ENCODE measurements around the gene EHBP1. TPM values are rescaled to one million over a fixed set of nuclear protein-coding genes. Genes with fewer than 3 reads are reported as not detected.
A peak's percentile ranks its signal among the peaks of the same experiment; 100 is the strongest.
"Not testable (repeated sequence)": the region's sequence is repeated elsewhere in the genome, so short reads cannot be mapped to it uniquely, and the experiment has no call there.

EHBP1 gene
- total RNA-seq, 8 experiments from 2014 or later = 35.1 to 81.1 (median 54.6) TPM

DNA sequence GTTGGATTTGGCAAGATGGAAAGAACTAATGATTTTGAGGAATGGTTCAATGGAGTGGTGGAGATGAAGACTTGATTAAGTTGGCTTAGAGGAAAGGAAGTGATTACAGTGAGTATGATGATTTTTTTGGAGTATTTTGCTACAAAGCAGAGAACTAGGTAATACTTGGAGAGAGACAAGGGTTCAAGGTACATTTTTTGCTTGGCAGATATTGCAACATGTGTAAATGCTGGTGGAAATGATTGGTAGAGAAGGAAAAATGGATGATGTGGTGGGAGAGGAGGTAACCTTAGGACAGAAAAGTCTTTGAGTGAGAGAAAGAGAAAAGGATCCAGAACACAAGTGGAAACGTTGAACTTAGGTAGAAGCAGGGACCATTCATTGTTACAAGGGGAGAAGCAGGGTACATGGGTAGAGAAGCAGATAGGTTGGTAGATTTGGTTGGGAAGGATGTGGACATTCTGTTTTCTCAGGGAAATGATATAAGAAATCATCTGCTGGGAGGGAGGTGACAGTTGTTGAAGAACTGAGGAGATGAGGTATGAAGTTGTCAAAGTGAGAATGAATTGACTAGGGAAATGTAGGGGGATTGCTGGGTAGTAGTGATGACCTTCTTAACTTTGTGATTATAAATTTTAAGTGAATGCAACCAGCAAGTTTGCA lies 6.5 kb downstream of the EHBP1 start:
- no peak for ATAC-seq (replicated peaks in 6 of 8)
- Histone ChIP-seq H3K27ac (no peak overlapping the region), H3K4me3 (no peak overlapping the region), H3K4me1 (replicated peaks in 1 of 2) (peaks cover 0 to 19% of the 10 kb centered on the region in 2 donors)
- WGBS, 10 experiments = 27 to 100% (median 89%) methylated on average over 1 of the region's 1 CpG; no CpG with 5 or more reads in 1 of the 10 experiments
- in situ Hi-C loops (cut with MboI; ENCODE audit: low pct_unique_long_range_greater_than_20kb in 2 of 9, low sequenced_read_pairs in 9 of 9, unreplicated experiment in 9 of 9) = no loop called here

DNA sequence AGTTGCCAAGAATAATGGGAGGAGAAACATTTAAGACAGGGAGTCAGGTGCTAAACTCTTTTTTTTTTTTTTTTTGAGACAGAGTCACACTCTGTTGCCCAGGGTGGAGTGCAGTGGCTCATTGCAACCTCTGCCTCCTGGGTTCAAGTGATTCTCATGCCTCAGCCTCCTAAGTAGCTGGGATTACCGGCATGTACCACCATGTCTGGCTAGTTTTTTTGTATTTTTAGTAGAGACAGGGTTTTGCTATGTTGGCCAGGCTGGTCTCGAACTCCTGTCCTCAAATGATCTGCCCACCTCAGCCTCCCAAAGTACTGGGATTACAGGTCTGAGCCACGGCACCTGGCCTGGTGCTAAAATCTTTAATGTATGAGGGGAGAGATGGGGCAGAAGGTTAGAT lies 7.7 kb downstream of the EHBP1 start:
- in situ Hi-C loops (cut with MboI; ENCODE audit: low pct_unique_long_range_greater_than_20kb in 2 of 9, low sequenced_read_pairs in 9 of 9, unreplicated experiment in 9 of 9); ATAC-seq (replicated peaks in 6 of 8); H3K4me3 ChIP-seq; H3K27ac ChIP-seq: not testable (repeated sequence)
- H3K4me1 ChIP-seq (replicated peaks in 1 of 2) = peaks cover 0 to 13% of the 10 kb centered on the region in 2 donors
- WGBS, 10 experiments = 71 to 100% (median 90%) methylated on average over 1 to 3 of the region's 3 CpGs; no CpG with 5 or more reads in 4 of the 10 experiments

DNA sequence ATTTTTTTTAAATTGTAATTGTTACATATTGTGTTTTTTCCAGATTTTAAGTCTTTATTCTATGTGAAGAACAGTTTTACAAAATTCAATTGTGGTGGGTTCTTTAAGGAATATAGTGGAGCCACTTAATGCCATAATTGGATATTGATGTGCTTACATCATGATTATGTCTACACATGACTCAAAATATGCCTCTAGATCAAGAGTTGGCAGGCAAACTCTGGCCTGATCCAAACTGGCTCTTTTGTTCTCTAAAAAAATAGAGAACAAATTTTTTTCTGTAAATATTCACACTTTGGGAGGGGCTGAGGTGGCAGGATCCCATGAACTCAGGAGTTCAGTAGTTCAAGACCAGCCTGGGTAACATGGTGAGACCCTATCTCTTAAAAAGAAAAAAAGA lies 8.3 kb downstream of the EHBP1 start:
- ATAC-seq (replicated peaks in 6 of 8) = no peak
- H3K4me1 ChIP-seq (replicated peaks in 1 of 2) = peaks cover 0 to 6% of the 10 kb centered on the region in 2 donors
- in situ Hi-C loops (cut with MboI; ENCODE audit: low pct_unique_long_range_greater_than_20kb in 2 of 9, low sequenced_read_pairs in 9 of 9, unreplicated experiment in 9 of 9) = no loop called here
- no peak overlapping the region for H3K27ac ChIP-seq
- H3K4me3 ChIP-seq = no peak overlapping the region

DNA sequence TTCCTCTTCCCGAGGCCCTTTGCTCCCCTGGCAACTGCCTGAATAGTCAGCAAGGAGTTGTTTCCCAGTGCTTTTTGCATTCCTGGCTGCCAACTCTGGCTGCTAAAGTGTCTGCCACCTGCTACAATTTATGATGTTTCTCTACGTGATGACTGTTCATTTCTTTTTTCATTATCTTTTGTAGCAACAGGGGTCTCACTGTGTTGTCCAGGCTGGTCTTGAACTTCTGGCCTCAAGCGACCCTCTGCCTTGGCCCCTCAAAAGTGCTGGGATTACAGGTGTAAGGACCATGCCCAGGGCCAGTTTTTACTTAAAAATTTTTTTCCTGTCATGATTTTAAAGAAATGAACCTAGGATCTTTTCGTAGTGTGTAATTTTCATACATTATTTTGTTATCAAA lies 11.3 kb downstream of the EHBP1 start:
- no peak for ATAC-seq (replicated peaks in 6 of 8)
- no peak overlapping the region for H3K27ac ChIP-seq
- 74 to 95% (median 88%) methylated on average over 1 to 4 of the region's 4 CpGs; no CpG with 5 or more reads in 2 of the 10 experiments for WGBS, 10 experiments
- in situ Hi-C loops (cut with MboI; ENCODE audit: low pct_unique_long_range_greater_than_20kb in 2 of 9, low sequenced_read_pairs in 9 of 9, unreplicated experiment in 9 of 9) = no loop called here
- H3K4me3 ChIP-seq = no peak overlapping the region
- H3K4me1 ChIP-seq (replicated peaks in 1 of 2) = no peaks in the 10 kb centered on the region

DNA sequence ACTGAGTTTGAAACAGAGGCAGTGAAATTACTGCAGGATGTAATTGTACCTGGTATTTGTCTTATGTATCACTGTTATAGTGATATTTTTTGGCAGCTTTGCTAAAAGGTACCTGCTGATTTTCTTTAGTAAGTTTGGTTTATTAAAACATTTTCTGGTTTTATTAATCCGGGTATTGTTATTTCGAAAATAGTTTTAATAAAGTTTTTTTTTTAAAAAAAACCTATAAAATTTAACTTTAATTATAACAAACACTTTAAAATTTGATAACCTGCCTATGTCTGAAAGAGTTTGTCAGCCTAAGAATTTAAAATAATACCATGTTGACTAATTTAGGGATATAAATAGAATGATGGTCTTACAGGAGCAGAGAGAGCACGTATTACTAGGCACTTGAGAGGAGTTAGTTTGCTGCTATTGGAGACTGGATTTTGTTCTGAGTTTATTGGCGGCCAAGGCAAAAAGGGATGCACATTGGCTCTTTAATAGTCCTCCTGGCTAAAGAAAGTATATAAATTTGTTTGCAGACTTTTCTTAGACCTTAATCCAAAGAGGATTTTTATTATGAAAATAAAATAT lies 12.1 kb downstream of the EHBP1 start:
- Histone ChIP-seq H3K4me3 (no peak overlapping the region), H3K27ac (no peak overlapping the region), H3K4me1 (replicated peaks in 1 of 2) (no peaks in the 10 kb centered on the region)
- WGBS, 10 experiments = 91 to 100% (median 100%) methylated on average over 1 to 4 of the region's 4 CpGs
- in situ Hi-C loops (cut with MboI; ENCODE audit: low pct_unique_long_range_greater_than_20kb in 2 of 9, low sequenced_read_pairs in 9 of 9, unreplicated experiment in 9 of 9) = no loop called here
- no peak for ATAC-seq (replicated peaks in 6 of 8)

DNA sequence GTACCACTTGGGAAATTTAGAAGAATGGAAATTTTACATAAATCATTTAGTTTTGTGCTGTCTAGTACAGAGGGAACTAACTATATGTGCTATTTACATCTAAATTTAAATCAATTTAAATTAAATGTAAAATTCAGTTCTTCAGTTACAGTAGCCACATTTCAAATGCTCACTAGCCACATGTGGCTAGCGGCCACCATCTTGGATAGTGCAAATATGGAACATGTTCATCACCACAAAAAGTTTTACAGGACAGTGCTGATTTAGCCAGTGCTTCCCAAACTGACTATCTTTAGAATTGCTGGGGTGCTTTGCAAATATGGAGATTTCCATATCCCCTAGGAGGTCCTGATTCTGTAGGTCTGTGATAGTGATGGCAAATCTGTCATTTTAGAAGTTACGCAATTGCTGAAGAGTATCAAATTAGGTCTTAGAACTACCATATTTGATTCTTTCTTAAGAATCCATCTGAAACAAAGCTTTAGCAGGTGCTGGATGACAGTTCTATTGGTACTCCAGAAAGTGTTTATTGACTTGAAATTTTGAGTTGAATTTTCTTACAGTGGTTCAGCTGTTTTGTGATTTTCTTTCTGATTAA lies 12.8 kb downstream of the EHBP1 start:
- H3K4me1 ChIP-seq (replicated peaks in 1 of 2) = no peaks in the 10 kb centered on the region
- in situ Hi-C loops (cut with MboI; ENCODE audit: low pct_unique_long_range_greater_than_20kb in 2 of 9, low sequenced_read_pairs in 9 of 9, unreplicated experiment in 9 of 9) = no loop called here
- WGBS, 10 experiments = 100% methylated on average over 1 to 2 of the region's 2 CpGs

DNA sequence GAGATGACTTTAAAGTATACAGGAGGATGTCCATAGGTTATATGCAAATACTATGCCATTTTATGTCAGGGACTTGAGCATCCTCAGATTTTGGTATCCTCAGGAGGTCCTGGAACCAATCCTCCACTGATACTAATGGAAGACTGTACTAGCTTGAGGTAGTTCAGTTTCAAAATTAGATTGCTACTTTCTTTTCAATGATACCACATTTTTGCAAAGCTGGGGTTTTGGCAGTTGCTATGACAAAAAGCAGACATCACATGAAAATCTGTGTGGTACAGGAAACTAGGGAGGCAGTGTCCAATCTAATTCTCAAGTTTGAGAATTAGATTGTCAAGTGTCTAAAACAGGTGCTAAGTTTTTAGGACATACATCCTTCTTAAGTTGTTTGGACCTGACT lies 14.2 kb downstream of the EHBP1 start:
- Histone ChIP-seq H3K4me1 (replicated peaks in 1 of 2) (no peaks in the 10 kb centered on the region), H3K27ac (no peak overlapping the region), H3K4me3 (no peak overlapping the region)
- ATAC-seq (replicated peaks in 6 of 8) = no peak
- in situ Hi-C loops (cut with MboI; ENCODE audit: low pct_unique_long_range_greater_than_20kb in 2 of 9, low sequenced_read_pairs in 9 of 9, unreplicated experiment in 9 of 9) = no loop called here

More for the DNA sequence above, 12.8 kb downstream of the EHBP1 start:
- no peak for ATAC-seq (replicated peaks in 6 of 8)
- Histone ChIP-seq H3K27ac (no peak overlapping the region), H3K4me3 (no peak overlapping the region)

DNA sequence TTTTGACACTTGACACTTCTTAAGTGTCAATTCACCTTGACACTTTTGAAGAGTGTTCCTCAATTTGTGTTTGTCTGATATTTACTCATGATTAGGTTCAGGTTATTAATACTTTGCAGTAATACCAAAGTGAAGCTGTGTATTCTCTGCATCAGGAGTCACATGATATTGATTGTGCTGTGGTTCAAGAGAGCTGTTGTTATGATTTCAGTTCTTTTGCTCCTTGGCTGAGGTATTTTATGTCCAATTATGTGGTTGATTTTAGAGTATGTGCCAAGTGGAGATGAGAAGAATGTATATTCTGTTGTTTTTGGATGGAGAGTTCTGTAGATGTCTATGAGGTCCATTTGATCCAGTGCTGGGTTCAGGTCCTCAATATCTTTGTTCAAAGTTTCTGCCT lies 17.2 kb downstream of the EHBP1 start:
- Histone ChIP-seq H3K4me1 (replicated peaks in 1 of 2) (no peaks in the 10 kb centered on the region), H3K27ac (no peak overlapping the region), H3K4me3 (no peak overlapping the region)
- in situ Hi-C loops (cut with MboI; ENCODE audit: low pct_unique_long_range_greater_than_20kb in 2 of 9, low sequenced_read_pairs in 9 of 9, unreplicated experiment in 9 of 9) = no loop called here
- no peak for ATAC-seq (replicated peaks in 6 of 8)

DNA sequence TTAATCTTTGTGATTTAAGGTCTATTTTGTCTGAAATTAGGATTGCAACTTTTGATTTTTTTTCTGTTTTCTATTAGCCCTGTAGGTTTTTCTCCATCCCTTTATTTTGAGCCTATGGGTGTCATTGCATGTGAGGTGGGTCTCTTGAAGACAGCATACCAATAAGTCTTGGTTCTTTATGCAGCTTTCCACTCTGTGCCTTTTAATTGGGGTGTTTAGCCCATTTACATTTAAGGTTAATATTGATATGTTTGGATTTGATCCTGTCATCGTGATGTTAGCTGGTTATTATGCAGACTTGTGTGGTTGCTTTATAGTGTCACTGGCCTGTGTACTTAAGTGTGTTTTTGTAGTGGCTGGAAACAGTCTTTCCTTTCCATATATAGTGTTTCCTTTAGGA lies 17.7 kb downstream of the EHBP1 start:
- in situ Hi-C loops (cut with MboI; ENCODE audit: low pct_unique_long_range_greater_than_20kb in 2 of 9, low sequenced_read_pairs in 9 of 9, unreplicated experiment in 9 of 9) = no loop called here
- 0 to 100% (median 80%) methylated on average over 1 of the region's 1 CpG; no CpG with 5 or more reads in 4 of the 10 experiments for WGBS, 10 experiments
- H3K4me1 ChIP-seq (replicated peaks in 1 of 2) = no peaks in the 10 kb centered on the region
- no peak for ATAC-seq (replicated peaks in 6 of 8)
- H3K4me3 ChIP-seq = no peak overlapping the region
- no peak overlapping the region for H3K27ac ChIP-seq

DNA sequence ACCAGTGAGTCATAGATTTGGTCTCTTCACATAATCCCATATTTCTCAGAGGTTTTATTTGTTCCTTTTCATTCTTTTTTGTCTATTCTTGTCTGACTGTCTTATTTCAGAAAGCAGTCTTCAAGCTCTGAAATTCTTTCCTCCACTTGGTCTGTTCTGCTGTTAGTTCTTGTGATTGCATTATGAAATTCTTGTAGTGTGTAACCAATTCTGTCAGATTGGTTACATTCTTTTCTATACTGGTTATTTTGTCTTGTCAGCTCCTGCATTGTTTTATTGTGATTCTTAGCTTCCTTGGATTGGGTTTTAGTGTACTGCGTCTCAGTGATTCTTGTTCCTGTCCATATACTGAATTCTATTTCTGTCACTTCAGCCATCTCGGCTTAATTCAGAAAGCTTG lies 18.6 kb downstream of the EHBP1 start:
- in situ Hi-C loops (cut with MboI; ENCODE audit: low pct_unique_long_range_greater_than_20kb in 2 of 9, low sequenced_read_pairs in 9 of 9, unreplicated experiment in 9 of 9) = no loop called here
- no peak overlapping the region for H3K27ac ChIP-seq
- H3K4me1 ChIP-seq (replicated peaks in 1 of 2) = no peaks in the 10 kb centered on the region
- no peak overlapping the region for H3K4me3 ChIP-seq
- 80 to 100% (median 92%) methylated on average over 1 to 2 of the region's 2 CpGs; no CpG with 5 or more reads in 1 of the 10 experiments for WGBS, 10 experiments
- ATAC-seq (replicated peaks in 6 of 8) = no peak

DNA sequence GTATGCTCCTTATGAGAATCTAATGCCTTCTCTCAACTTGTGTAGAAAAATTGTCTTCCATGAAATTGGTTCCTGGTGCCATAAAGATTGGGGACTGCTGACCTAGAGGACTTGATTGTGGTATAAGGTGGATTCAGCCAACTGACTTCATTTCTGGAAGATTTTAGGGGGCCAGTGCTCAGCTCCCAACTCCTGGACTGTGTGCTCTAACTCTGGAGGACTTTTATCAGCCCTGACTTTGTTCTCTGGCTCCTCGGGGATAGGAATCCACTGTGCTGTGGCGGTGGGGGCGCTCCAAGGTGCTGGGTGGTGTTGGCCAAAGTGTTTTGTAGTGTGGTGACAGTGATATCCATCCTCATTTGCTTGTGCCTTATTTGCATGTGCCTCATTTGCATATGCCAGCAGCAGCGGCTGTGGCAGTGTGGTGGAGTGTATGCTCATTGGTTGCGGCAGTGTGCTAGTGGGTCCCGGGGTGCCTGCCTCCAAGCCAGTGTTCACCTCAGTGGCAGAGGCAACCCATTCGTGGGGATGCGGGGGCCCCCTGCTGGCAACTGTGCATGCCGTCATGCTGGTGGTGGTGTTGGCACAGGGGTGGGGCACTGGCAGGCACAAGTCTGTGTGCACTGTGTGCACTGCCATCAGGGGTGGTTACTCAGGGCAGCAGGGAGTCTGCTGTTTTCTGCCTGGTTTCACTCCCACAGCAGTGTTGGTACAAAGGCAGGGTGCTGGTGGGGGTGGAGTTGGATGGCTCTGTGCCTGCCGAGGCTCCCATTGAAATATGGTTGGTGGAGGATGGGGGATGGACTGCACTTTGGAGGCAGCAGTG lies 19.6 kb downstream of the EHBP1 start:
- Histone ChIP-seq H3K27ac (no peak overlapping the region), H3K4me1 (replicated peaks in 1 of 2) (no peaks in the 10 kb centered on the region), H3K4me3 (no peak overlapping the region)
- WGBS, 10 experiments = 89 to 100% (median 92%) methylated on average over 2 to 6 of the region's 10 CpGs; no CpG with 5 or more reads in 4 of the 10 experiments
- ATAC-seq (replicated peaks in 6 of 8) = peak in 6 of 8 experiments; percentile 35 to 81 (median 48)
- in situ Hi-C loops (cut with MboI; ENCODE audit: low pct_unique_long_range_greater_than_20kb in 2 of 9, low sequenced_read_pairs in 9 of 9, unreplicated experiment in 9 of 9) = no loop called here

DNA sequence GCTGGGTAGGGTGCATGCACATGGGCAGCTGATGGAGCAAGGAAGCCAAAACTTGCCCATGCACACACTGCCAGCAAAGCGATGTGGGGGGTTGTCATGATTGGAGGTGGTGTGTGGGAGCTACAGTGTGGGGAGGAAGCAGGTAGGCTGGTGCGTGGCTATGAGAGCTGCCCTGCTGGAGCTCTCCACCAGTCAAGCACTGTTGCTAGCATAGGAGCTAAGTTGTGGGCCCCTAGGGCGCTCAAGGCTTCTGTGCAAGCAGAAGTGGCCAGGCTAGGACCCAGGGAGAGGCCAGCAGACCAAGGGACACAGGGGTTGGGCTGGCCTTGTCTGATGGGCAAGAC lies 20.2 kb downstream of the EHBP1 start:
- H3K4me1 ChIP-seq (replicated peaks in 1 of 2) = no peaks in the 10 kb centered on the region
- 80 to 100% (median 95%) methylated on average over 1 to 3 of the region's 3 CpGs; no CpG with 5 or more reads in 6 of the 10 experiments for WGBS, 10 experiments
- H3K4me3 ChIP-seq = no peak overlapping the region
- in situ Hi-C loops (cut with MboI; ENCODE audit: low pct_unique_long_range_greater_than_20kb in 2 of 9, low sequenced_read_pairs in 9 of 9, unreplicated experiment in 9 of 9) = no loop called here
- ATAC-seq (replicated peaks in 6 of 8) = peak in 1 of 8 experiments; percentile 3
- H3K27ac ChIP-seq = no peak overlapping the region

DNA sequence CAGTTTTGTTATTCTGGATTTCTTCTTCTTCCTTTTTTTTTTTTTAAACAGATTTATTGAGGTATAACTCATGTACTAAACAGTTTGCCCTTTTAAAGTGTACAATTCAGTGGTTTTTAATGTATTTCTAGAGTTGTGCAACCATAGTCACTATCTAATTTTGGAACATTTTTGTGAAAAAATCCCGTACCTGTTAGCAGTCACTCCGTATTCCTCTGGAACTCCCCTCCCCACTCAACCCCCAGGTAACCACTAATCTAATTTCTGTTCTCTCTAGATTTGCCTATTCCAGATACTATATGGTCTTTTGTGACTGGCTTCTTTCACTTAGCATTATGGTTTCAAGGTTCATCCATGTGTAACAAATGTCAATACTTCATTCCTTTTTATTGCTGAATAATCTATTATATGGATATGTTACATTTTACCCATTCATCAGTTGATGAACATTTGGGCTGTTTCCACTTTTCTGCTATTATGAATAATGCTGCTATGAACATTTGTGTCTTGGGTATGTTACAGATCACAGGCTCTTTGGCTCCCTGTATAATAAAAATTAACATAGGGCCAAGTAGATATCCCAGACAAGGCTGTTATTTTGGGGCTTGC lies 21.9 kb downstream of the EHBP1 start:
- no peaks in the 10 kb centered on the region for H3K4me1 ChIP-seq (replicated peaks in 1 of 2)
- H3K27ac ChIP-seq = no peak overlapping the region
- 90 to 100% (median 100%) methylated on average over 1 to 2 of the region's 2 CpGs; no CpG with 5 or more reads in 1 of the 10 experiments for WGBS, 10 experiments
- in situ Hi-C loops (cut with MboI; ENCODE audit: low pct_unique_long_range_greater_than_20kb in 2 of 9, low sequenced_read_pairs in 9 of 9, unreplicated experiment in 9 of 9) = no loop called here
- H3K4me3 ChIP-seq = no peak overlapping the region
- ATAC-seq (replicated peaks in 6 of 8) = peak in 1 of 8 experiments; percentile 13

All from motor neuron (in vitro differentiated cells).